Vagina (tissue), 2 donors: Measurements from ENCODE around the gene UFD1.

Source experiments
- CTCF ChIP-seq, 3 experiments: fragments of 450-650 bp in 2 of 3; fragments of 200-600 bp in 1 of 3; sonication (generic) in 1 of 3; IDR thresholded peaks; one replicate each; pipeline ENCODE4 v1.5.1; 2017 to 2019; ENCODE audit warnings: antibody characterized with exemption in 3 of 3, mild to moderate bottlenecking in 2 of 3, moderate library complexity in 2 of 3
- POLR2A ChIP-seq, 2 donors: fragments of 450-650 bp; IDR thresholded peaks; one replicate each; pipeline ENCODE4 v1.6.1; 2017; ENCODE audit warnings: antibody characterized with exemption in 2 of 2, mild to moderate bottlenecking in 2 of 2, moderate library complexity in 2 of 2

- TF ChIP-seq CTCF (IDR thresholded peaks at IDR 0.05): no peak
- no peak for TF ChIP-seq POLR2A (IDR thresholded peaks at IDR 0.05)
These were observed 3.3 kb upstream of the UFD1 start for GRCh38 chr22:19482297-19482696.
